Measurements from ENCODE around the gene KSR1.
"Not testable (repeated sequence)": the region's sequence is repeated elsewhere in the genome, so short reads cannot be mapped to it uniquely, and the experiment has no call there.

GRCh38 chr17:27666270-27666669, 210.0 kb downstream of the KSR1 start:
- TF ChIP-seq EZH2 (IDR thresholded peaks at IDR 0.05; ENCODE audit: insufficient read depth, poor library complexity, severe bottlenecking); EZH2phosphoT487 (IDR thresholded peaks at IDR 0.05; ENCODE audit: insufficient read depth, low read depth): not testable (repeated sequence)

Data from GM23248 (cell line).